Measurements from ENCODE around the gene SLC35F6. TPM values are rescaled to one million over a fixed set of nuclear protein-coding genes. Genes with fewer than 3 reads are reported as not detected.
A peak's percentile ranks its signal among the peaks of the same experiment; 100 is the strongest.
"Not testable (repeated sequence)": the region's sequence is repeated elsewhere in the genome, so short reads cannot be mapped to it uniquely, and the experiment has no call there.

SLC35F6 gene
- total RNA-seq, 6 donors from 2014 or later: 36.7 to 59.4 (median 45.7) TPM

- Histone ChIP-seq H3K27me3 (no peaks in the 10 kb centered on the region), H3K36me3 (no peaks in the 10 kb centered on the region), H3K4me1 (peaks cover 0 to 4% (median 2%) of the 10 kb centered on the region in 4 donors), H3K9me3 (no peaks in the 10 kb centered on the region), H3K4me3 (no peak overlapping the region), H3K27ac (no peak overlapping the region)
- ATAC-seq (ENCODE audit: low FRiP score in 2 of 2): peak; percentile 78 to 90
- whole genome bisulfite sequencing, 2 donors: 29 to 31% methylated on average over 9 of the region's 9 CpGs
- peak in 1 of 2 donors; percentile 80 for DNase-seq
- TF ChIP-seq POLR2AphosphoS5 (IDR thresholded peaks at IDR 0.05): no peak
- no peak for TF ChIP-seq POLR2A (IDR thresholded peaks at IDR 0.05)
- peak; percentile 73 to 88 (median 85) for TF ChIP-seq CTCF (IDR thresholded peaks at IDR 0.05)
These were observed 18.3 kb upstream of the SLC35F6 start for GRCh38 chr2:26745609-26746327.

GRCh38 chr2:26746934-26747333 lies 17.1 kb upstream of the SLC35F6 start:
- TF ChIP-seq POLR2AphosphoS5 (IDR thresholded peaks at IDR 0.05): no peak
- no peak for TF ChIP-seq CTCF (IDR thresholded peaks at IDR 0.05)
- TF ChIP-seq EP300 (IDR thresholded peaks at IDR 0.05): no peak
- ATAC-seq (ENCODE audit: low FRiP score in 2 of 2): no peak
- H3K9me3 ChIP-seq: no peaks in the 10 kb centered on the region
- H3K27ac ChIP-seq: no peak overlapping the region
- peaks cover 0 to 4% (median 2%) of the 10 kb centered on the region in 4 donors for H3K4me1 ChIP-seq
- H3K4me3 ChIP-seq: no peak overlapping the region
- 69 to 71% methylated on average over 3 of the region's 3 CpGs for WGBS, 2 donors
- H3K27me3 ChIP-seq: no peaks in the 10 kb centered on the region
- DNase-seq: no peak
- H3K36me3 ChIP-seq: no peaks in the 10 kb centered on the region

- not testable (repeated sequence) for H3K27me3 ChIP-seq; ATAC-seq (ENCODE audit: low FRiP score in 2 of 2); H3K9me3 ChIP-seq; H3K36me3 ChIP-seq; H3K4me1 ChIP-seq; DNase-seq
- Histone ChIP-seq H3K4me3 (peak overlapping the region in 1 of 4 donors; percentile 25), H3K27ac (peak overlapping the region in 1 of 4 donors; percentile 28)
- WGBS, 2 donors: 47 to 48% methylated on average over 5 to 8 of the region's 8 CpGs
These were observed 14.2 kb upstream of the SLC35F6 start for GRCh38 chr2:26749787-26750420.

GRCh38 chr2:26750467-26750866 lies 13.6 kb upstream of the SLC35F6 start:
- H3K9me3 ChIP-seq; ATAC-seq (ENCODE audit: low FRiP score in 2 of 2); H3K36me3 ChIP-seq; H3K4me3 ChIP-seq; DNase-seq; H3K4me1 ChIP-seq; H3K27me3 ChIP-seq: not testable (repeated sequence)
- WGBS, 2 donors: 77% methylated on average over 10 to 11 of the region's 11 CpGs
- peak overlapping the region in 1 of 4 donors; percentile 28 for H3K27ac ChIP-seq

GRCh38 chr2:26752656-26753055 lies 11.4 kb upstream of the SLC35F6 start:
- TF ChIP-seq POLR2A (IDR thresholded peaks at IDR 0.05): no peak
- TF ChIP-seq EP300 (IDR thresholded peaks at IDR 0.05): no peak
- TF ChIP-seq CTCF (IDR thresholded peaks at IDR 0.05): no peak
- no peak for TF ChIP-seq POLR2AphosphoS5 (IDR thresholded peaks at IDR 0.05)
- 89 to 91% methylated on average over 3 of the region's 3 CpGs for WGBS, 2 donors

GRCh38 chr2:26754539-26754938 lies 9.5 kb upstream of the SLC35F6 start:
- TF ChIP-seq POLR2AphosphoS5 (IDR thresholded peaks at IDR 0.05) (no peak), POLR2A (IDR thresholded peaks at IDR 0.05) (no peak), EP300 (IDR thresholded peaks at IDR 0.05) (no peak), CTCF (IDR thresholded peaks at IDR 0.05) (no peak)
- H3K36me3 ChIP-seq: no peaks in the 10 kb centered on the region
- no peak overlapping the region for H3K4me3 ChIP-seq
- no peaks in the 10 kb centered on the region for H3K27me3 ChIP-seq
- ATAC-seq (ENCODE audit: low FRiP score in 2 of 2): no peak
- WGBS, 2 donors: 95 to 96% methylated on average over 4 of the region's 4 CpGs
- DNase-seq: no peak
- peaks cover 10 to 22% (median 16%) of the 10 kb centered on the region in 4 donors for H3K4me1 ChIP-seq
- H3K27ac ChIP-seq: no peak overlapping the region
- H3K9me3 ChIP-seq: no peaks in the 10 kb centered on the region

More at GRCh38 chr2:26752656-26753055, 11.4 kb upstream of the SLC35F6 start:
- no peak for DNase-seq
- no peak overlapping the region for H3K4me3 ChIP-seq
- no peaks in the 10 kb centered on the region for H3K27me3 ChIP-seq
- ATAC-seq (ENCODE audit: low FRiP score in 2 of 2): no peak
- no peak overlapping the region for H3K27ac ChIP-seq
- H3K36me3 ChIP-seq: no peaks in the 10 kb centered on the region
- H3K9me3 ChIP-seq: no peaks in the 10 kb centered on the region
- H3K4me1 ChIP-seq: peaks cover 2 to 10% (median 4%) of the 10 kb centered on the region in 4 donors
